GM13976 (cell line): Measurements from ENCODE around the gene DNMT3A.
"Not testable (repeated sequence)": the region's sequence is repeated elsewhere in the genome, so short reads cannot be mapped to it uniquely, and the experiment has no call there.

Experiments
- DNase-seq: peaks from one replicate; pipeline ENCODE4 v3.0.0; 2012; ENCODE audit warnings: low spot score
- CTCF ChIP-seq: IDR thresholded peaks from 2 replicates; pipeline ENCODE4 v1.5.1; 2012; ENCODE audit warnings: borderline replicate concordance, mild to moderate bottlenecking; ENCODE audit not compliant: insufficient read depth; ENCODE audit errors: extremely low read depth, missing control alignments, control extremely low read depth
- in situ Hi-C: fragments of 300-500 bp; cut with MboI; formaldehyde crosslinking; loops from one replicate; pipeline ENCODE4 v1.12.0; 2022; ENCODE audit warnings: low sequenced_read_pairs, mixed read lengths, inconsistent platforms; ENCODE audit not compliant: unreplicated experiment

The DNMT3A gene

GRCh38 chr2:25276569-25277465 lies 64.9 kb downstream of the DNMT3A start:
- in situ Hi-C loops = no loop called here
- DNase-seq = peak; percentile 92
- TF ChIP-seq CTCF = peak; percentile 95

GRCh38 chr2:25275575-25275965 lies 66.2 kb downstream of the DNMT3A start:
- no peak for TF ChIP-seq CTCF
- peak; percentile 53 for DNase-seq
- in situ Hi-C loops = no loop called here

GRCh38 chr2:25274868-25275574 lies 66.7 kb downstream of the DNMT3A start:
- in situ Hi-C loops = no loop called here
- peak; percentile 69 for DNase-seq
- TF ChIP-seq CTCF = no peak

GRCh38 chr2:25273985-25274535 lies 67.7 kb downstream of the DNMT3A start:
- in situ Hi-C loops = no loop called here
- DNase-seq = no peak

GRCh38 chr2:25272705-25273104 lies 69.0 kb downstream of the DNMT3A start:
- in situ Hi-C loops, DNase-seq: not testable (repeated sequence)

More at GRCh38 chr2:25273985-25274535, 67.7 kb downstream of the DNMT3A start:
- no peak for TF ChIP-seq CTCF

- no peak for DNase-seq
- TF ChIP-seq CTCF = no peak
- in situ Hi-C loops = no loop called here
Observed at GRCh38 chr2:25270061-25270460, 71.7 kb downstream of the DNMT3A start.
